Activated CD8-positive, alpha-beta T cell treated with anti-CD3 and anti-CD28 coated beads for 36 hours (primary cell): ENCODE results near the gene COL13A1. TPM values are rescaled to one million over a fixed set of nuclear protein-coding genes. Genes with fewer than 3 reads are reported as not detected.

Source experiments
- ATAC-seq: fragments of 200-7000 bp; cut with Tn5 transposase; one replicate; pipeline ENCODE4 v1.10.0; 2021; ENCODE audit warnings: mild to moderate bottlenecking, moderate library complexity
- CTCF ChIA-PET: fragments of 350-600 bp; sonication (Branson Sonifier 250); formaldehyde crosslinking; loops from one replicate; lab custom pipeline; 2021; ENCODE audit warnings: antibody characterized with exemption; lab: Charles Lee
- POLR2A ChIA-PET: fragments of 350-600 bp; sonication (Branson Sonifier 250); formaldehyde crosslinking; loops from one replicate; lab custom pipeline; 2021; ENCODE audit warnings: antibody characterized with exemption; lab: Charles Lee
- DNase-seq: peaks from one replicate; pipeline ENCODE4 v3.0.0-alpha.2; 2020
- H3K27ac Mint-ChIP-seq: one replicate; pipeline ENCODE4 v1.8.0; 2021; ENCODE audit warnings: mild to moderate bottlenecking, mixed read lengths
- H3K27me3 Mint-ChIP-seq: one replicate; pipeline ENCODE4 v1.8.0; 2021; ENCODE audit warnings: mixed read lengths
- H3K36me3 Mint-ChIP-seq: one replicate; pipeline ENCODE4 v1.8.0; 2021; ENCODE audit warnings: low read depth, mixed read lengths
- H3K4me1 Mint-ChIP-seq: one replicate; pipeline ENCODE4 v1.8.0; 2021; ENCODE audit warnings: low read depth, mixed read lengths
- H3K4me3 Mint-ChIP-seq: one replicate; pipeline ENCODE4 v1.8.0; 2021; ENCODE audit warnings: mild to moderate bottlenecking, moderate library complexity, mixed read lengths
- H3K9me3 Mint-ChIP-seq: one replicate; pipeline ENCODE4 v1.8.0; 2021; ENCODE audit warnings: mixed read lengths
- intact Hi-C: fragments of 100-400 bp; cut with micrococcal nuclease; formaldehyde crosslinking; loops from one replicate; pipeline ENCODE4 v1.10.0; 2022
- total RNA-seq, 2 experiments: library from RNA; stranded (reverse); gene quantifications; one replicate each; pipeline ENCODE4 v1.2.3, GENCODE V29; 2021
- TF ChIP-seq, protein P1 (sequence below): fragments of 200-600 bp; IDR thresholded peaks from one replicate; pipeline ENCODE4 v1.8.0; 2022; ENCODE audit warnings: antibody characterized with exemption, mild to moderate bottlenecking

The COL13A1 gene
- total RNA-seq, 2 experiments from 2014 or later: not detected

DNA sequence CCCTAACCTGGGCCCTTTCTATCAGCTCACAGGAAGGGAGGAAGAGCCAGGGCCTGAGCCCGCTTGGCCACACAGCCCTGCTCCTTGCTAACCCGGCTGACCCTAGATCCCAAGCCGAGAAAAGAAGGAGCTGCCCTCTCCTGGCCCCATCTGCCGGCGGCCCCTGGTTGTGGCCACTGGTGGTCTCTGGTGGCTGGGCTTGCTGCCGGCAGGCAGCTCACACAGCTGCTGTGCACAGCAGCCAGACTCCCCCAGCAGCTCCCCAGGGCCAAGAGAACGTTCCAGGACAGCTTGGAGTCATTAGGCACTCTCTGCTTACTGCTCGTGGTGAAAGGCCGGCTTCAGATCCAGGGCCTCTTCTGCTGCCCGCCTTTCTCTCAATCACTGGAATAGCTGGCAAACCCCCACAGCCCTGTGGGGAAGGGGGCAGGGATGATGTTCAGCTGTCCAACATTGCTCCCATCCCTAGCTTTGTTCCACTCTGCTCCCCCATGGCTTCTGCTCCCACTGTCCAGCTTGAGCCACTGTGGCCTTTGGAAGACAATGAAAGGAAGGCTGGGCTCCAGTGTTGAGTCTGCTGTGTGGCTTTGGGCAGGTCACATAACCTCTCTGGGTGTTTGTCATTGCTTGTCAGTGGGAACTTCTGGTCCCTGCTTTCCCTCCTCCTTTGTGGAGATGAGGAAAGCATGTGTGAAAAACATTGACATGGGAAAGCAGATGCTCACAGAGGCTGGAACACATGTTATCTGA, 35.4 kb upstream of the COL13A1 start:
- no peaks in the 10 kb centered on the region for H3K4me1 Mint-ChIP-seq
- H3K27ac Mint-ChIP-seq: no peak overlapping the region
- TF ChIP-seq, protein P1, sequence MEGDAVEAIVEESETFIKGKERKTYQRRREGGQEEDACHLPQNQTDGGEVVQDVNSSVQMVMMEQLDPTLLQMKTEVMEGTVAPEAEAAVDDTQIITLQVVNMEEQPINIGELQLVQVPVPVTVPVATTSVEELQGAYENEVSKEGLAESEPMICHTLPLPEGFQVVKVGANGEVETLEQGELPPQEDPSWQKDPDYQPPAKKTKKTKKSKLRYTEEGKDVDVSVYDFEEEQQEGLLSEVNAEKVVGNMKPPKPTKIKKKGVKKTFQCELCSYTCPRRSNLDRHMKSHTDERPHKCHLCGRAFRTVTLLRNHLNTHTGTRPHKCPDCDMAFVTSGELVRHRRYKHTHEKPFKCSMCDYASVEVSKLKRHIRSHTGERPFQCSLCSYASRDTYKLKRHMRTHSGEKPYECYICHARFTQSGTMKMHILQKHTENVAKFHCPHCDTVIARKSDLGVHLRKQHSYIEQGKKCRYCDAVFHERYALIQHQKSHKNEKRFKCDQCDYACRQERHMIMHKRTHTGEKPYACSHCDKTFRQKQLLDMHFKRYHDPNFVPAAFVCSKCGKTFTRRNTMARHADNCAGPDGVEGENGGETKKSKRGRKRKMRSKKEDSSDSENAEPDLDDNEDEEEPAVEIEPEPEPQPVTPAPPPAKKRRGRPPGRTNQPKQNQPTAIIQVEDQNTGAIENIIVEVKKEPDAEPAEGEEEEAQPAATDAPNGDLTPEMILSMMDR: no peak
- H3K27me3 Mint-ChIP-seq: peaks cover 7% of the 10 kb centered on the region
- DNase-seq (no peak), ATAC-seq (no peak)
- no peak overlapping the region for H3K4me3 Mint-ChIP-seq
- CTCF ChIA-PET: interaction anchor here (1.4 to 1.7 kb wide), 2 partner anchors 11 to 51 kb away, joined by 3 to 5 read pairs; no protein-coding TSS in a partner anchor
- POLR2A ChIA-PET: no interaction called here
- no peaks in the 10 kb centered on the region for H3K9me3 Mint-ChIP-seq
- H3K36me3 Mint-ChIP-seq: no peaks in the 10 kb centered on the region
- intact Hi-C loops: no loop called here

DNA sequence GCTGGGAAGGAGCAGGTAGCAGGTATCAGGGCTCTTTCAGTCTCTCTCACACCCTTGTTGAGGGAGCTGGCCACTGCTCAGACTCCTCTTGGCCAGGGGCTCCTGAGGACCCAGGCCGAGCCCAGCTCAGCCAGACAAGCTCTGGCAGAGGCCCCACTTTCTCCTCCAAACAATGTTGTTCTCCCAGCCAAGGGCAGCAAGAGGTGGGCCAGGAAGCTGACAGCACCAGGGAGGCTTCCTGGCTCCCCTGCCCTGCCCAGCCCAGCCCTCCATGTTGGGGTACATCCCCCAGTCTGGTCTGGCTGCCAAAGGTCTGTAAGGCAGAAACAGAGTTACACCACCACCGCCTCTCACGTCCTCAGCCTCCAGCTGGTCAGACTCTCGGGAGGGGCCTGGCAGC, 33.9 kb upstream of the COL13A1 start:
- no peaks in the 10 kb centered on the region for H3K36me3 Mint-ChIP-seq
- CTCF ChIA-PET: interaction anchor here (1.3 to 2.0 kb wide), 2 partner anchors 10 to 170 kb away, joined by 3 to 5 read pairs; no protein-coding TSS in a partner anchor
- no peak for ATAC-seq
- no peak for DNase-seq
- POLR2A ChIA-PET: no interaction called here
- no peaks in the 10 kb centered on the region for H3K4me1 Mint-ChIP-seq
- H3K27me3 Mint-ChIP-seq: peaks cover 5% of the 10 kb centered on the region
- TF ChIP-seq, protein P1: no peak
- H3K27ac Mint-ChIP-seq: no peak overlapping the region
- no peaks in the 10 kb centered on the region for H3K9me3 Mint-ChIP-seq
- no peak overlapping the region for H3K4me3 Mint-ChIP-seq
- intact Hi-C loops: no loop called here

DNA sequence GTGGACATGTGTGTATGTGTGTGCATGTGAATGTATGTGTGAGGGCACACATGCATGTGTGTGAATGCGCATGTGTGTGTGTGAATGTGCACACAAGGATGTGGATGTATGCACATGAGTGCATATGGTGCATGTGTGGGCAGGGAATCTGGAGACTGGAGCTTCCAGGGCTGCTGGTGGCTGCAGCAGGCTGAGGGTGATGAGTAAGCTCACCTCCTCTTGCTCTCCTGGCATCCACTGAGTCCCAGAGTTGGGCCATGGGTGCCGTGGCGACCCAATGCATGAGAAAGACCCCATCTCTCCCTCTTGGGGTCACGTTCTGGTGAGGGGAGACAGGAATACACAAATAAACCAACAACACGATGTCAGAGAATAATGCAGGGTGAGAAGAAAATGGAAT, 33.3 kb upstream of the COL13A1 start:
- Mint-ChIP-seq H3K36me3 (no peaks in the 10 kb centered on the region), H3K9me3 (no peaks in the 10 kb centered on the region), H3K4me3 (no peak overlapping the region), H3K4me1 (no peaks in the 10 kb centered on the region), H3K27ac (no peak overlapping the region), H3K27me3 (peaks cover 5% of the 10 kb centered on the region)
- TF ChIP-seq, protein P1: no peak
- DNase-seq: no peak
- POLR2A ChIA-PET: interaction anchor here (0.6 kb wide), 1 partner anchor 46 kb away, joined by 3 read pairs; no protein-coding TSS in a partner anchor
- ATAC-seq: no peak
- CTCF ChIA-PET: interaction anchor here (1.3 to 2.0 kb wide), 2 partner anchors 10 to 170 kb away, joined by 3 to 5 read pairs; no protein-coding TSS in a partner anchor
- intact Hi-C loops: no loop called here

DNA sequence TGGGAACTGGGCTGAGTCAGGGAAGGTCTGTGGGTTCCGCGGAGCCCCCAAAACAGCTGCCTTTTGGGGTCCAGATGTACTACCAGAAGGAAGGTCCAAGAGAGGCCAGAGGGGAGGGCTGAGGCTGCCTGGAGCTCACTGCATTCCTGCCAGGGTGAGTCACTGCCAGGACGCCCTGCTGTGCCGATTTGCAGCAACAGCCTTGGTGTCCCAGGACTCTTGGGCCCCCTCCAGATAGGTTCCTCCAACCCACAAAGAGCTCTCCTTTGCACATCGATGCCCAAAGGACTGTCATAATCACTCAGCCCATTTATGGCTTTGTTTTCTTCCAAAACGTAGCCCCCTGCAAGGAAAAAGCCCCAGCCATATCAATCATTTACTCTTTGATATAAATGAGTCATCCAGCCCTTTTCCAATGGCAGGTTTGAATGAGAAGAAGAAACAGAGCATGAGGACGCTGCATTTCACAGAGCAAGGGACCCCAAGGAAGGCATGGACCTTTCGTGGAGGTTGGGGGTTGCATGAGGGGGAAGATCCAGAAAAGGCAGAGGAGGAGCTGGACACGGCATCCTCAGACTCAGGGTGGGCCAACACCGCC, 32.2 kb upstream of the COL13A1 start:
- H3K27ac Mint-ChIP-seq: no peak overlapping the region
- H3K27me3 Mint-ChIP-seq: peaks cover 5% of the 10 kb centered on the region
- CTCF ChIA-PET: interaction anchor here (1.4 to 2.0 kb wide), 2 partner anchors 11 to 189 kb away, joined by 3 to 5 read pairs; no protein-coding TSS in a partner anchor
- H3K36me3 Mint-ChIP-seq: no peaks in the 10 kb centered on the region
- POLR2A ChIA-PET: no interaction called here
- DNase-seq: no peak
- intact Hi-C loops: no loop called here
- no peaks in the 10 kb centered on the region for H3K9me3 Mint-ChIP-seq
- H3K4me1 Mint-ChIP-seq: no peaks in the 10 kb centered on the region
- no peak overlapping the region for H3K4me3 Mint-ChIP-seq
- no peak for ATAC-seq
- TF ChIP-seq, protein P1: no peak
